IPS-NIHi7 (cell line): ENCODE measurements around the gene GOPC.
"Not testable (repeated sequence)": the region's sequence is repeated elsewhere in the genome, so short reads cannot be mapped to it uniquely, and the experiment has no call there.

Experiments used
- DNase-seq: peaks from one replicate; pipeline ENCODE4 v3.0.0; 2012; ENCODE audit warnings: mixed read lengths; ENCODE audit errors: extremely low spot score

Gene GOPC

GRCh38 chr6:117602151-117602898 is at the start of gene GOPC:
TSS of gene GOPC (minus strand) at chr6:117602511. CDS start at chr6:117602288, 223 bp downstream.
- peak; percentile 98 for DNase-seq

GRCh38 chr6:117651984-117652383 is 49.7 kb upstream of the GOPC start:
- DNase-seq, result not testable (repeated sequence)

- DNase-seq, result no peak
Observed at GRCh38 chr6:117642976-117643375, 40.7 kb upstream of the GOPC start.

GRCh38 chr6:117637770-117638169 is 35.5 kb upstream of the GOPC start:
- no peak for DNase-seq

GRCh38 chr6:117629119-117629660 is 26.9 kb upstream of the GOPC start:
- DNase-seq, result no peak

- no peak for DNase-seq
Observed at GRCh38 chr6:117627533-117627932, 25.2 kb upstream of the GOPC start.

GRCh38 chr6:117624869-117625481 is 22.7 kb upstream of the GOPC start:
- DNase-seq, result no peak

GRCh38 chr6:117619178-117619577 is 16.9 kb upstream of the GOPC start:
- DNase-seq, result no peak

GRCh38 chr6:117617210-117618035 is 15.1 kb upstream of the GOPC start:
- DNase-seq, result no peak

GRCh38 chr6:117616391-117617209 is 14.3 kb upstream of the GOPC start:
- DNase-seq, result no peak

GRCh38 chr6:117615750-117616390 is 13.6 kb upstream of the GOPC start:
- DNase-seq, result peak; percentile 22

- DNase-seq, result no peak
Observed at GRCh38 chr6:117613920-117614560, 11.7 kb upstream of the GOPC start.

- no peak for DNase-seq
Observed at GRCh38 chr6:117607511-117607910, 5.2 kb upstream of the GOPC start.

GRCh38 chr6:117605169-117605826 is 3.0 kb upstream of the GOPC start:
- peak; percentile 52 for DNase-seq

- no peak for DNase-seq
Observed at GRCh38 chr6:117603821-117604220, 1.5 kb upstream of the GOPC start.

- DNase-seq, result no peak
Observed at GRCh38 chr6:117602899-117603588, 733 bp upstream of the GOPC start.

GRCh38 chr6:117601811-117602150 is 530 bp downstream of the GOPC start:
- DNase-seq, result no peak

GRCh38 chr6:117600008-117600743 is 2.1 kb downstream of the GOPC start:
- DNase-seq, result no peak

GRCh38 chr6:117597755-117598154 is 4.6 kb downstream of the GOPC start:
- DNase-seq, result no peak
